Epithelial cell of prostate (primary cell): Measurements from ENCODE around the gene OR2AK2.

Source experiments
- DNase-seq: peaks from one replicate; pipeline ENCODE4 v3.0.0-alpha.2; 2011; ENCODE audit warnings: low read depth, low spot score
- H3K27ac ChIP-seq: fragments of 450-650 bp; 2 replicates; pipeline ENCODE4 v1.5.1; 2017; ENCODE audit warnings: mild to moderate bottlenecking

OR2AK2 gene

DNA sequence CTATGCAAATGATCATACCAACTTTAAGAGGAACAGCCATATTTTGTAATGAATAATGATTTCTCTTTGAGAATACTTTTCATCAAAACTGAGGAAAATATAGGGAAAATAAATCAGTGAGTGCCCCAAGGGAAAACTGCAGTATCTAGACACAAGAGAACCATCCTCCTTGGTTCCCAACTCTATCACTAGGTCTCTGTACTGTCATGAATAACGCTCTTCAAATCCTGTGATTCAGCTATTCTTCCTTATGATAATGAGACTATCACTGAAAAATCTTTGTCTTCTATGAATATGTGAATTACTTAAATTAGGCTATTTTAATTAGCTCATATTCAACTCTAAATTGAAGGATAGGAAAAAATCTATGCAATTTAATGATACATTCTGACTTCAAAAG, 50.8 kb downstream of the OR2AK2 start:
- no peak for DNase-seq
- no peak overlapping the region for H3K27ac ChIP-seq
